Suprapubic skin (tissue), 4 donors: ENCODE measurements around the gene PGRMC2.

ENCODE experiments used
- POLR2A ChIP-seq, 2 donors: fragments of 450-650 bp; IDR thresholded peaks; one replicate each; pipeline ENCODE4 v1.6.1; 2017; ENCODE audit warnings: antibody characterized with exemption in 2 of 2, mild to moderate bottlenecking in 2 of 2, moderate library complexity in 2 of 2
- POLR2AphosphoS5 ChIP-seq, 3 donors: sonication (generic); formaldehyde crosslinking; IDR thresholded peaks; one replicate each; pipeline ENCODE4 v1.6.1; 2017; ENCODE audit warnings: antibody characterized with exemption in 3 of 3
- TF ChIP-seq, protein P1 (sequence below), 2 donors: fragments of 200-600 bp in 1 of 2; fragments of 450-650 bp in 1 of 2; sonication (generic) in 1 of 2; IDR thresholded peaks; one replicate each; pipeline ENCODE4 v1.5.1; 2016 to 2019; ENCODE audit warnings: antibody characterized with exemption in 2 of 2, mild to moderate bottlenecking in 1 of 2, moderate library complexity in 1 of 2

DNA sequence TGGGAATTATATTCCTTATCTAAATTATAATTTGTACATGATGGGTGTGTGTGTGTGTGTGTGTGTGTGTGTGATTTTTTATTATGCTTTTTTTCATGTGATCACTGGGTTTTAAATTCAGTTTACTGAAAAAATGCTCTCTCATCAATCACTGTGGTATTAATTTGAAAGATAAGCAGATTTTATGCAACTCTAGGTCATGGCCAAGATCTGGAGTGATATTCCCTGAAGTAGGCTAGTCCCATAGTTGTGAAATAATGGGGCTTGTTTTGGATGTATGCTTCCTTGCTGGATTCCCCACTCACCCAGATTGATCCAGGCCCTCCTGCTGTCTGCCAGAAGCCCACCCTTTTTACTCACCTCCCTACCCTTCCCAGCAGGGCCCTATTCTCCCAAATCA is 22.0 kb upstream of the PGRMC2 start:
- TF ChIP-seq POLR2A (IDR thresholded peaks at IDR 0.05) = no peak
- TF ChIP-seq, protein P1, sequence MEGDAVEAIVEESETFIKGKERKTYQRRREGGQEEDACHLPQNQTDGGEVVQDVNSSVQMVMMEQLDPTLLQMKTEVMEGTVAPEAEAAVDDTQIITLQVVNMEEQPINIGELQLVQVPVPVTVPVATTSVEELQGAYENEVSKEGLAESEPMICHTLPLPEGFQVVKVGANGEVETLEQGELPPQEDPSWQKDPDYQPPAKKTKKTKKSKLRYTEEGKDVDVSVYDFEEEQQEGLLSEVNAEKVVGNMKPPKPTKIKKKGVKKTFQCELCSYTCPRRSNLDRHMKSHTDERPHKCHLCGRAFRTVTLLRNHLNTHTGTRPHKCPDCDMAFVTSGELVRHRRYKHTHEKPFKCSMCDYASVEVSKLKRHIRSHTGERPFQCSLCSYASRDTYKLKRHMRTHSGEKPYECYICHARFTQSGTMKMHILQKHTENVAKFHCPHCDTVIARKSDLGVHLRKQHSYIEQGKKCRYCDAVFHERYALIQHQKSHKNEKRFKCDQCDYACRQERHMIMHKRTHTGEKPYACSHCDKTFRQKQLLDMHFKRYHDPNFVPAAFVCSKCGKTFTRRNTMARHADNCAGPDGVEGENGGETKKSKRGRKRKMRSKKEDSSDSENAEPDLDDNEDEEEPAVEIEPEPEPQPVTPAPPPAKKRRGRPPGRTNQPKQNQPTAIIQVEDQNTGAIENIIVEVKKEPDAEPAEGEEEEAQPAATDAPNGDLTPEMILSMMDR (IDR thresholded peaks at IDR 0.05) = no peak
- no peak for TF ChIP-seq POLR2AphosphoS5 (IDR thresholded peaks at IDR 0.05)
